HepG2 (cell line): ENCODE data around the gene ABCA4. TPM values are rescaled to one million over a fixed set of nuclear protein-coding genes. Genes with fewer than 3 reads are reported as not detected.

Source experiments
- ATAC-seq: fragments of 200-7000 bp; cut with Tn5 transposase; 3 replicates; pipeline ENCODE4 v1.9.1; 2020; ENCODE audit warnings: mild to moderate bottlenecking, moderate library complexity
- BruUV-seq: library from RNA; stranded (reverse); fragments of 400-500 nt; replicated peaks from 2 replicates; lab custom pipeline; 2021; lab: Mats Ljungman, UMichigan
- CTCF ChIA-PET: fragments of 300-600 bp; formaldehyde crosslinking; extraction: SDS; loops from one replicate; lab custom pipeline; 2021; ENCODE audit warnings: low total read pairs, inconsistent platforms, low intra/inter-chr PET ratio; lab: Yijun Ruan, JAX
- POLR2A ChIA-PET: fragments of 350-600 bp; sonication (Branson Sonifier 250); formaldehyde crosslinking; loops from one replicate; lab custom pipeline; 2020; ENCODE audit warnings: antibody characterized with exemption, inconsistent platforms; lab: Yijun Ruan, JAX
- DNase-seq: peaks from one replicate; pipeline ENCODE4 v3.0.0-alpha.2; 2015; ENCODE audit warnings: low spot score
- FAIRE-seq: peaks from 3 replicates; lab custom pipeline; 2011; peaks lifted over from hg19 to GRCh38; lab: Jason Lieb, UNC
- H2AFZ ChIP-seq: one replicate; pipeline ENCODE4 v1.6.1; 2011; ENCODE audit warnings: low read length, inconsistent platforms
- H3K27ac ChIP-seq: fragments of 300-600 bp; 3 replicates; pipeline ENCODE4 v1.8.0; 2011; ENCODE audit warnings: mixed run types, mild to moderate bottlenecking, mixed read lengths, low read length, inconsistent platforms; ENCODE audit not compliant: insufficient read depth; ENCODE audit errors: extremely low read length
- H3K27me3 ChIP-seq, 2 experiments: fragments of 200-600 bp in 1 of 2; 2 replicates in 1 of 2; 3 replicates in 1 of 2; pipeline versions ENCODE4 v1.6.0 to v1.8.0; 2011; ENCODE audit warnings: low read length in 2 of 2, mild to moderate bottlenecking in 2 of 2, moderate library complexity in 2 of 2, inconsistent platforms in 1 of 2; ENCODE audit not compliant: insufficient read depth in 2 of 2, control insufficient read depth in 1 of 2
- H3K36me3 ChIP-seq, 2 experiments: fragments of 200-600 bp in 1 of 2; replicated peaks in 1 of 2; 2 replicates in 1 of 2; 3 replicates in 1 of 2; pipeline versions ENCODE4 v1.5.1 to v1.8.0; 2011; ENCODE audit warnings: low read length in 2 of 2, inconsistent platforms in 1 of 2; ENCODE audit not compliant: insufficient read depth in 2 of 2, control insufficient read depth in 1 of 2
- H3K4me1 ChIP-seq: 2 replicates; pipeline ENCODE4 v1.5.1; 2012; ENCODE audit warnings: low read length, inconsistent platforms; ENCODE audit not compliant: insufficient read depth
- H3K4me2 ChIP-seq: 2 replicates; pipeline ENCODE4 v1.6.0; 2011; ENCODE audit warnings: low read depth, low read length, inconsistent platforms
- H3K4me3 ChIP-seq, 3 experiments: fragments of 200-600 bp in 1 of 3; sonication (generic), shearing (Covaris generic) in 1 of 3; replicated peaks in 1 of 3; 2 replicates each; pipeline ENCODE4 v1.5.1; 2011 to 2016; ENCODE audit warnings: low read length in 3 of 3, inconsistent platforms in 2 of 3, low read depth in 2 of 3, mild to moderate bottlenecking in 2 of 3, control low read depth in 1 of 3, mixed read lengths in 1 of 3; ENCODE audit not compliant: insufficient read depth in 1 of 3
- H3K79me2 ChIP-seq: one replicate; pipeline ENCODE4 v1.6.1; 2011; ENCODE audit warnings: low read length, inconsistent platforms; ENCODE audit not compliant: insufficient read depth
- H3K9ac ChIP-seq: 2 replicates; pipeline ENCODE4 v1.6.0; 2011; ENCODE audit warnings: mild to moderate bottlenecking, low read depth, low read length, inconsistent platforms; ENCODE audit not compliant: insufficient read depth
- H3K9me3 ChIP-seq: 2 replicates; pipeline ENCODE4 v1.5.1; 2012; ENCODE audit warnings: mild to moderate bottlenecking, low read length
- H4K20me1 ChIP-seq: 2 replicates; pipeline ENCODE4 v1.6.0; 2011; ENCODE audit warnings: inconsistent platforms, mild to moderate bottlenecking, low read length, moderate library complexity; ENCODE audit not compliant: insufficient read depth
- ARNT ChIP-seq: fragments of 450-650 bp; IDR thresholded peaks from 2 replicates; pipeline ENCODE4 v1.6.1; 2017
- DMAP1 ChIP-seq: IDR thresholded peaks from 2 replicates; pipeline ENCODE4 v1.6.1; 2016
- ELF3 ChIP-seq: IDR thresholded peaks from 2 replicates; pipeline ENCODE4 v1.6.1; 2016; ENCODE audit warnings: missing genetic modification reagents, missing compliant biosample characterization
- ETV5 ChIP-seq: IDR thresholded peaks from 2 replicates; pipeline ENCODE4 v1.6.1; 2018; ENCODE audit warnings: missing biosample characterization, missing genetic modification reagents, inconsistent platforms, borderline replicate concordance
- FLYWCH1 ChIP-seq: sonication (generic); formaldehyde crosslinking; IDR thresholded peaks from 2 replicates; pipeline ENCODE4 v1.8.1; 2023; ENCODE audit warnings: mild to moderate bottlenecking, missing genetic modification reagents
- GATAD2A ChIP-seq: IDR thresholded peaks from 2 replicates; pipeline ENCODE4 v1.6.1; 2016
- HDAC1 ChIP-seq: sonication (generic); formaldehyde crosslinking; IDR thresholded peaks from 2 replicates; pipeline ENCODE4 v1.5.1; 2020; ENCODE audit warnings: mild to moderate bottlenecking, missing genetic modification reagents
- MAFK ChIP-seq, 2 experiments: IDR thresholded peaks in 1 of 2; conservative IDR thresholded peaks in 1 of 2; 2 replicates each; pipeline ENCODE4 v1.6.1; 2011; ENCODE audit warnings: improper control_type of control experiment in 2 of 2, low read length in 2 of 2
- MED1 ChIP-seq: sonication (generic); formaldehyde crosslinking; IDR thresholded peaks from 2 replicates; pipeline ENCODE4 v1.4.0; 2020; ENCODE audit warnings: missing genetic modification reagents
- MEIS1 ChIP-seq: sonication (generic); formaldehyde crosslinking; IDR thresholded peaks from 2 replicates; pipeline ENCODE4 v1.9.0; 2021; ENCODE audit warnings: mild to moderate bottlenecking, missing genetic modification reagents, moderate library complexity, borderline replicate concordance
- NFE2 ChIP-seq: sonication (generic); formaldehyde crosslinking; IDR thresholded peaks from 2 replicates; pipeline ENCODE4 v1.4.0; 2020; ENCODE audit warnings: missing genetic modification reagents
- POLR2AphosphoS2 ChIP-seq: IDR thresholded peaks from 2 replicates; pipeline ENCODE4 v1.6.1; 2011; ENCODE audit warnings: low read depth, low read length, improper control_type of control experiment
- RFX5 ChIP-seq: IDR thresholded peaks from 2 replicates; pipeline ENCODE4 v1.6.1; 2011; ENCODE audit warnings: low read depth, low read length, improper control_type of control experiment
- SP2 ChIP-seq: sonication (generic); formaldehyde crosslinking; IDR thresholded peaks from 2 replicates; pipeline ENCODE4 v1.5.1; 2020; ENCODE audit warnings: mild to moderate bottlenecking, missing genetic modification reagents
- THYN1 ChIP-seq: sonication (generic); formaldehyde crosslinking; IDR thresholded peaks from 2 replicates; pipeline ENCODE4 v1.8.1; 2023; ENCODE audit warnings: low read depth, mild to moderate bottlenecking, moderate library complexity, missing genetic modification reagents, borderline replicate concordance
- ZNF232 ChIP-seq: sonication (generic); formaldehyde crosslinking; IDR thresholded peaks from 2 replicates; pipeline ENCODE4 v1.4.0; 2020; ENCODE audit warnings: missing genetic modification reagents, borderline replicate concordance
- ZNF292 ChIP-seq: sonication (generic); formaldehyde crosslinking; IDR thresholded peaks from 2 replicates; pipeline ENCODE4 v1.8.1; 2022; ENCODE audit warnings: mild to moderate bottlenecking, low read depth, missing genetic modification reagents, borderline replicate concordance
- ZNF569 ChIP-seq: sonication (generic); formaldehyde crosslinking; IDR thresholded peaks from 2 replicates; pipeline ENCODE4 v1.5.0; 2020; ENCODE audit warnings: mild to moderate bottlenecking, missing genetic modification reagents, moderate library complexity, borderline replicate concordance
- ZNF607 ChIP-seq: sonication (generic); formaldehyde crosslinking; IDR thresholded peaks from 2 replicates; pipeline ENCODE4 v1.5.1; 2020; ENCODE audit warnings: missing genetic modification reagents, mild to moderate bottlenecking, borderline replicate concordance
- ZNF768 ChIP-seq: sonication (generic); formaldehyde crosslinking; IDR thresholded peaks from 2 replicates; pipeline ENCODE4 v1.4.0; 2020; ENCODE audit warnings: missing genetic modification reagents
- ZNF782 ChIP-seq: sonication (generic); formaldehyde crosslinking; IDR thresholded peaks from 2 replicates; pipeline ENCODE4 v1.4.0; 2020; ENCODE audit warnings: missing genetic modification reagents, mild to moderate bottlenecking, borderline replicate concordance
- ZNF792 ChIP-seq: IDR thresholded peaks from 2 replicates; pipeline ENCODE4 v1.6.1; 2016
- ZSCAN21 ChIP-seq: sonication (generic); formaldehyde crosslinking; IDR thresholded peaks from 2 replicates; pipeline ENCODE4 v1.8.0; 2022; ENCODE audit warnings: mild to moderate bottlenecking, missing genetic modification reagents, moderate library complexity, borderline replicate concordance
- WGBS: methylation state at CpG from one replicate; pipeline ENCODE4 v1.1.6; 2017; ENCODE audit warnings: low lambda C conversion rate; 5-methylcytosine and 5-hydroxymethylcytosine counted together
- in situ Hi-C: cut with HindIII; loops from 2 replicates; pipeline ENCODE4 v1.10.0; 2017; ENCODE audit warnings: low pct_unique_long_range_greater_than_20kb; ENCODE audit not compliant: extremely low pct_ligation_motif_present
- intact Hi-C: fragments of 100-400 bp; cut with micrococcal nuclease; formaldehyde crosslinking; loops from one replicate; pipeline ENCODE4 v1.10.0; 2022; ENCODE audit not compliant: unreplicated experiment
- polyA plus RNA-seq, 8 experiments: library from polyadenylated mRNA; depleted of rRNA in 3 of 8; stranded (reverse) in 7 of 8; unstranded in 1 of 8; fragments of >200 nt; fragmentation: Illumina TruSeq in 4 of 8; extraction: Trizol in 4 of 8; gene quantifications; 2 replicates each; pipeline versions ENCODE4 v1.2.1 to v1.2.3, GENCODE V29; 2011 to 2016; ENCODE audit warnings: low read depth in 4 of 8, missing spikeins in 1 of 8, mixed read lengths in 1 of 8; ENCODE audit not compliant: insufficient read depth in 1 of 8
- total RNA-seq, 5 experiments: library from RNA; depleted of rRNA; stranded (reverse); fragments of >200 nt; fragmentation: Illumina TruSeq; extraction: Trizol; gene quantifications; 2 replicates each; pipeline ENCODE4 v1.2.3, GENCODE V29; 2016; ENCODE audit warnings: low read depth in 1 of 5
- TF ChIP-seq, protein P1 (sequence below): sonication (generic); formaldehyde crosslinking; IDR thresholded peaks from 2 replicates; pipeline ENCODE4 v1.4.0; 2020; ENCODE audit warnings: mild to moderate bottlenecking, missing genetic modification reagents
- TF ChIP-seq, protein P2 (sequence below): sonication (generic); formaldehyde crosslinking; IDR thresholded peaks from 2 replicates; pipeline ENCODE4 v1.4.0; 2020; ENCODE audit warnings: missing genetic modification reagents, mild to moderate bottlenecking, borderline replicate concordance
- TF ChIP-seq, protein P3 (sequence below): sonication (generic); formaldehyde crosslinking; conservative IDR thresholded peaks from 2 replicates; pipeline ENCODE4 v1.5.0; 2020; ENCODE audit warnings: missing genetic modification reagents

ABCA4 gene
- total and polyA plus RNA-seq, 2 of the 13 experiments (the other 11 are each of a cell fraction or from before 2014, with no cell fraction given), result 0.24 to 0.67 TPM

DNA sequence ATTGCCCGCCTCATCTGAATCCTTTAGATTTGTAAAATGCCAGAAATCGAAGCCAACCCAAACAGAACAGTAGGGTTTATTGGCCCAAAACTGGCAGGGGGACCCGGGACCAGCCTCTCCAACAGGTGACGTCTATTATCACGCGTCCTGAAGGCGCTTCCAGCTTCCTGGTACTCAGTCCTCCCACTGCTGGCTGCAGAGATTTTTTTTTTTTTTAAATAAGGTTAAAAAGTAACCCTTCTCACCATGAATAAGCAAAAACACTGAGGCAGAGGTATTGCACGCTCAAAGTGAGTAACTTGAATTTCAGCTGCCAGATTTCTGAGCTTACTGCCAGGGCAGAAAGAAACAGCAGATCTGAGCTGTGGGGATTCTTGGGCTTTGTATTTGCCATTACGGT, 157.4 kb downstream of the ABCA4 start:
- Histone ChIP-seq H3K4me2 (peak overlapping the region; percentile 77), H3K9me3 (no peaks in the 10 kb centered on the region), H3K36me3 (no peaks in the 10 kb centered on the region), H3K27ac (peak overlapping the region; percentile 38), H3K4me1 (peaks cover 72% of the 10 kb centered on the region), H3K27me3 (no peaks in the 10 kb centered on the region), H3K79me2 (no peaks in the 10 kb centered on the region), H3K9ac (peak overlapping the region; percentile 15; the same call in 1 of the 2 replicates), H4K20me1 (no peaks in the 10 kb centered on the region), H3K4me3 (peak overlapping the region; percentile 4 to 56 (median 46); a peak in 5 of 6 replicates), H2AFZ (peak overlapping the region; percentile 28)
- no TSS peak for BruUV-seq
- CTCF ChIA-PET, result no interaction called here
- DNase-seq, result peak; percentile 54
- intact Hi-C loops, result no loop called here
- no peak; the same call in 2 of the 3 replicates for ATAC-seq
- POLR2A ChIA-PET, result interaction anchor here (0.8 to 4.6 kb wide), 9 partner anchors 12 to 118 kb away, joined by 3 to 65 read pairs (median 5); partner anchors contain the start of genes DNTTIP2 and GCLM
- 2% methylated on average over 9 of the region's 9 CpGs for WGBS
- in situ Hi-C loops, result no loop called here
- FAIRE-seq, result no peak
- TF ChIP-seq MEIS1 (CRISPR knock-in tag) (no peak), MAFK (conservative IDR thresholded peaks at IDR 0.05 in 1 of 2, IDR thresholded peaks at IDR 0.05 in 1 of 2; ENCODE audit: low read length in 2 of 2) (0 out of 4 replicates have a peak, but pooled peaks have one; percentile 10 to 12), ZNF782 (CRISPR knock-in tag) (no peak), ZNF607 (CRISPR knock-in tag) (no peak), DMAP1 (CRISPR knock-in tag) (no peak), ZNF792 (no peak), MED1 (CRISPR knock-in tag) (no peak), ZNF569 (no peak), POLR2AphosphoS2 (no peak), SP2 (CRISPR knock-in tag) (no peak), HDAC1 (CRISPR knock-in tag) (no peak), FLYWCH1 (no peak), THYN1 (no peak), ELF3 (CRISPR knock-in tag) (peak; percentile 32; the same call in 1 of the 2 replicates), ARNT (no peak), RFX5 (no peak), NFE2 (CRISPR knock-in tag) (no peak), ZNF232 (no peak), GATAD2A (no peak), ETV5 (no peak), ZNF768 (CRISPR knock-in tag) (no peak), ZSCAN21 (no peak), ZNF292 (CRISPR knock-in tag) (no peak)
- TF ChIP-seq, protein P1, sequence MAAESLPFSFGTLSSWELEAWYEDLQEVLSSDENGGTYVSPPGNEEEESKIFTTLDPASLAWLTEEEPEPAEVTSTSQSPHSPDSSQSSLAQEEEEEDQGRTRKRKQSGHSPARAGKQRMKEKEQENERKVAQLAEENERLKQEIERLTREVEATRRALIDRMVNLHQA (CRISPR knock-in tag), result no peak
- TF ChIP-seq, protein P2, sequence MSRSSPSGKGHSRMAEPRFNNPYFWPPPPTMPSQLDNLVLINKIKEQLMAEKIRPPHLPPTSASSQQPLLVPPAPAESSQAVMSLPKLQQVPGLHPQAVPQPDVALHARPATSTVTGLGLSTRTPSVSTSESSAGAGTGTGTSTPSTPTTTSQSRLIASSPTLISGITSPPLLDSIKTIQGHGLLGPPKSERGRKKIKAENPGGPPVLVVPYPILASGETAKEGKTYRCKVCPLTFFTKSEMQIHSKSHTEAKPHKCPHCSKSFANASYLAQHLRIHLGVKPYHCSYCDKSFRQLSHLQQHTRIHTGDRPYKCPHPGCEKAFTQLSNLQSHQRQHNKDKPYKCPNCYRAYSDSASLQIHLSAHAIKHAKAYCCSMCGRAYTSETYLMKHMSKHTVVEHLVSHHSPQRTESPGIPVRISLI, result peak; percentile 72
- TF ChIP-seq, protein P3, sequence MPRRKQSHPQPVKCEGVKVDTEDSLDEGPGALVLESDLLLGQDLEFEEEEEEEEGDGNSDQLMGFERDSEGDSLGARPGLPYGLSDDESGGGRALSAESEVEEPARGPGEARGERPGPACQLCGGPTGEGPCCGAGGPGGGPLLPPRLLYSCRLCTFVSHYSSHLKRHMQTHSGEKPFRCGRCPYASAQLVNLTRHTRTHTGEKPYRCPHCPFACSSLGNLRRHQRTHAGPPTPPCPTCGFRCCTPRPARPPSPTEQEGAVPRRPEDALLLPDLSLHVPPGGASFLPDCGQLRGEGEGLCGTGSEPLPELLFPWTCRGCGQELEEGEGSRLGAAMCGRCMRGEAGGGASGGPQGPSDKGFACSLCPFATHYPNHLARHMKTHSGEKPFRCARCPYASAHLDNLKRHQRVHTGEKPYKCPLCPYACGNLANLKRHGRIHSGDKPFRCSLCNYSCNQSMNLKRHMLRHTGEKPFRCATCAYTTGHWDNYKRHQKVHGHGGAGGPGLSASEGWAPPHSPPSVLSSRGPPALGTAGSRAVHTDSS, result no peak
